HL-60 (cell line): ENCODE measurements around the gene EPM2A.

Experiments
- DNase-seq, 2 experiments: peaks; one replicate each; pipeline ENCODE4 v3.0.0-alpha.2; 2010 to 2020; ENCODE audit warnings: low read depth in 1 of 2, low spot score in 1 of 2
- H3K27ac ChIP-seq: fragments of 250-450 bp; sonication (Bioruptor Pico); replicated peaks from 2 replicates; pipeline ENCODE4 v1.5.1; 2020; ENCODE audit warnings: mild to moderate bottlenecking, moderate library complexity
- H3K27me3 ChIP-seq: fragments of 250-450 bp; sonication (Bioruptor Pico); 2 replicates; pipeline ENCODE4 v1.5.1; 2021; ENCODE audit warnings: mild to moderate bottlenecking, moderate library complexity; ENCODE audit not compliant: insufficient read depth, poor library complexity, severe bottlenecking
- H3K4me3 ChIP-seq: replicated peaks from 2 replicates; pipeline ENCODE4 v1.5.1; 2011; ENCODE audit warnings: mild to moderate bottlenecking, control low read depth, low read length; ENCODE audit not compliant: insufficient read depth
- GABPA ChIP-seq: IDR thresholded peaks from 2 replicates; pipeline ENCODE4 v1.6.1; 2012; ENCODE audit warnings: low read depth
- POLR2AphosphoS5 ChIP-seq: IDR thresholded peaks from 2 replicates; pipeline ENCODE4 v1.6.1; 2012; ENCODE audit warnings: low read depth
- SPI1 ChIP-seq: IDR thresholded peaks from 2 replicates; pipeline ENCODE4 v1.6.1; 2012; ENCODE audit warnings: low read depth, mild to moderate bottlenecking, borderline replicate concordance
- TF ChIP-seq, protein P1 (sequence below): IDR thresholded peaks from one replicate; pipeline ENCODE4 v1.5.1; 2011; ENCODE audit warnings: low read length, control low read depth, inconsistent platforms; ENCODE audit not compliant: insufficient read depth
- TF ChIP-seq, protein P2 (sequence below): IDR thresholded peaks from 2 replicates; pipeline ENCODE4 v1.6.1; 2012; ENCODE audit warnings: low read depth; ENCODE audit not compliant: insufficient replicate concordance

Gene EPM2A

GRCh38 chr6:145733207-145733606, 2.1 kb downstream of the EPM2A start:
- H3K27me3 ChIP-seq: no peaks in the 10 kb centered on the region
- no peak overlapping the region for H3K4me3 ChIP-seq
- no peak for TF ChIP-seq SPI1
- TF ChIP-seq, protein P1, sequence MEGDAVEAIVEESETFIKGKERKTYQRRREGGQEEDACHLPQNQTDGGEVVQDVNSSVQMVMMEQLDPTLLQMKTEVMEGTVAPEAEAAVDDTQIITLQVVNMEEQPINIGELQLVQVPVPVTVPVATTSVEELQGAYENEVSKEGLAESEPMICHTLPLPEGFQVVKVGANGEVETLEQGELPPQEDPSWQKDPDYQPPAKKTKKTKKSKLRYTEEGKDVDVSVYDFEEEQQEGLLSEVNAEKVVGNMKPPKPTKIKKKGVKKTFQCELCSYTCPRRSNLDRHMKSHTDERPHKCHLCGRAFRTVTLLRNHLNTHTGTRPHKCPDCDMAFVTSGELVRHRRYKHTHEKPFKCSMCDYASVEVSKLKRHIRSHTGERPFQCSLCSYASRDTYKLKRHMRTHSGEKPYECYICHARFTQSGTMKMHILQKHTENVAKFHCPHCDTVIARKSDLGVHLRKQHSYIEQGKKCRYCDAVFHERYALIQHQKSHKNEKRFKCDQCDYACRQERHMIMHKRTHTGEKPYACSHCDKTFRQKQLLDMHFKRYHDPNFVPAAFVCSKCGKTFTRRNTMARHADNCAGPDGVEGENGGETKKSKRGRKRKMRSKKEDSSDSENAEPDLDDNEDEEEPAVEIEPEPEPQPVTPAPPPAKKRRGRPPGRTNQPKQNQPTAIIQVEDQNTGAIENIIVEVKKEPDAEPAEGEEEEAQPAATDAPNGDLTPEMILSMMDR: no peak
- TF ChIP-seq GABPA: no peak
- TF ChIP-seq POLR2AphosphoS5: no peak
- TF ChIP-seq, protein P2, sequence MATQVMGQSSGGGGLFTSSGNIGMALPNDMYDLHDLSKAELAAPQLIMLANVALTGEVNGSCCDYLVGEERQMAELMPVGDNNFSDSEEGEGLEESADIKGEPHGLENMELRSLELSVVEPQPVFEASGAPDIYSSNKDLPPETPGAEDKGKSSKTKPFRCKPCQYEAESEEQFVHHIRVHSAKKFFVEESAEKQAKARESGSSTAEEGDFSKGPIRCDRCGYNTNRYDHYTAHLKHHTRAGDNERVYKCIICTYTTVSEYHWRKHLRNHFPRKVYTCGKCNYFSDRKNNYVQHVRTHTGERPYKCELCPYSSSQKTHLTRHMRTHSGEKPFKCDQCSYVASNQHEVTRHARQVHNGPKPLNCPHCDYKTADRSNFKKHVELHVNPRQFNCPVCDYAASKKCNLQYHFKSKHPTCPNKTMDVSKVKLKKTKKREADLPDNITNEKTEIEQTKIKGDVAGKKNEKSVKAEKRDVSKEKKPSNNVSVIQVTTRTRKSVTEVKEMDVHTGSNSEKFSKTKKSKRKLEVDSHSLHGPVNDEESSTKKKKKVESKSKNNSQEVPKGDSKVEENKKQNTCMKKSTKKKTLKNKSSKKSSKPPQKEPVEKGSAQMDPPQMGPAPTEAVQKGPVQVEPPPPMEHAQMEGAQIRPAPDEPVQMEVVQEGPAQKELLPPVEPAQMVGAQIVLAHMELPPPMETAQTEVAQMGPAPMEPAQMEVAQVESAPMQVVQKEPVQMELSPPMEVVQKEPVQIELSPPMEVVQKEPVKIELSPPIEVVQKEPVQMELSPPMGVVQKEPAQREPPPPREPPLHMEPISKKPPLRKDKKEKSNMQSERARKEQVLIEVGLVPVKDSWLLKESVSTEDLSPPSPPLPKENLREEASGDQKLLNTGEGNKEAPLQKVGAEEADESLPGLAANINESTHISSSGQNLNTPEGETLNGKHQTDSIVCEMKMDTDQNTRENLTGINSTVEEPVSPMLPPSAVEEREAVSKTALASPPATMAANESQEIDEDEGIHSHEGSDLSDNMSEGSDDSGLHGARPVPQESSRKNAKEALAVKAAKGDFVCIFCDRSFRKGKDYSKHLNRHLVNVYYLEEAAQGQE: no peak
- no peak overlapping the region for H3K27ac ChIP-seq
- no peak for DNase-seq

DNA sequence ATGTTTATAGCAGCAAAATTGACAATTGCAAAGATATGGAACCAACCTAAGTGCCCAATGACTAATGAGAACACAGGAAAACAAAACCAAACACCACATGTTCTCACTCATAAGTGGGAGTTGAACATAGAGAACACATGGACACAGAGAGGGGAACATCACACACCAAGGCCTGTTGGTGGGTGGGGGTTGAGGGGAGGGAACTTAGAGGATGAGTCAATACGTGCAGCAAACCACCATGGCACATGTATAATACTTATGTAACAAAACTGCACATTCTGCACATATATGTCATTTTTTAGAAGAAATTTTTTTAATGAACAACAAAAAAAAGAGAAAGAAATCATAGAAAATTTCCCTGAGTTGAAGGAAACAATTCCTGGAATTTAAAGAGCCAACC, 3.9 kb downstream of the EPM2A start:
- DNase-seq: peak in 1 of 2 experiments; percentile 21

GRCh38 chr6:145729887-145730286, 5.4 kb downstream of the EPM2A start:
- no peak overlapping the region for H3K4me3 ChIP-seq

More for the DNA sequence above, 3.9 kb downstream of the EPM2A start:
- no peak overlapping the region for H3K4me3 ChIP-seq
- no peak overlapping the region for H3K27ac ChIP-seq
- no peaks in the 10 kb centered on the region for H3K27me3 ChIP-seq
- TF ChIP-seq, protein P2: no peak
- TF ChIP-seq POLR2AphosphoS5: no peak
- no peak for TF ChIP-seq SPI1
- no peak for TF ChIP-seq GABPA
- TF ChIP-seq, protein P1: no peak

More at GRCh38 chr6:145729887-145730286, 5.4 kb downstream of the EPM2A start:
- Histone ChIP-seq H3K27ac (no peak overlapping the region), H3K27me3 (no peaks in the 10 kb centered on the region)
- TF ChIP-seq, protein P1: no peak
- TF ChIP-seq GABPA (no peak), SPI1 (peak; percentile 54; the same call in 1 of the 2 replicates)
- DNase-seq: peak; percentile 47 to 84
